ENCODE data around the gene OLA1.
A peak's percentile ranks its signal among the peaks of the same experiment; 100 is the strongest.

Gene OLA1

DNA sequence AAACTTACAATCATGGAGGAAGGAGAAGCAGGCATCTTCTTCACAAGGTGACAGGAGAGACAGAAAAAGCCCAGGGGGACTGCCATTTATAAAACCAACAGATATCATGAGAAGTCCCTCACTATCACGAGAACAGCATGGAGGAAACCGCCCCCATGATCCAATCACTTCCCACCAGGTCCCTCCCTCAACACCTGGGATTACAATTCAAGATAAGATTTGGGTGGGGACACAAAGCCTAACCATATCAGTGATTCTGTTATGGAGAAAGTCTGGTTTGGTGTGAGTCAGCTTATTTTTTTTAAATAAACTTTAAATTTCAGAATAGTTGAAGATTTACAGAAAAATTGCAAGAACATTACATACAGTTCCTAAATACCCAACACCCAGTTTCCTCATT is 198.4 kb downstream of the OLA1 start:
- peaks cover 2% of the 10 kb centered on the region for H3K9me3 Mint-ChIP-seq
- H3K36me3 Mint-ChIP-seq = peaks cover 4% of the 10 kb centered on the region
- DNase-seq (ENCODE audit: low spot score in 2 of 2) (no peak), ATAC-seq (ENCODE audit: low read depth) (no peak)
- H3K4me1 Mint-ChIP-seq = peaks cover 2% of the 10 kb centered on the region
- H3K27me3 Mint-ChIP-seq = peaks cover 6% of the 10 kb centered on the region
- H3K4me3 Mint-ChIP-seq = no peak overlapping the region
- no peak overlapping the region for H3K27ac Mint-ChIP-seq

- H3K4me1 Mint-ChIP-seq = peaks cover 5% of the 10 kb centered on the region
- H3K4me3 Mint-ChIP-seq = no peak overlapping the region
- peaks cover 6% of the 10 kb centered on the region for H3K27me3 Mint-ChIP-seq
Observed at GRCh38 chr2:174048243-174048642, 200.1 kb downstream of the OLA1 start.

GRCh38 chr2:174047746-174048145 is 200.6 kb downstream of the OLA1 start:
- Mint-ChIP-seq H3K27ac (no peak overlapping the region), H3K9me3 (peaks cover 2% of the 10 kb centered on the region), H3K4me1 (peaks cover 5% of the 10 kb centered on the region), H3K27me3 (peaks cover 6% of the 10 kb centered on the region), H3K36me3 (peaks cover 2% of the 10 kb centered on the region), H3K4me3 (no peak overlapping the region)
- DNase-seq (ENCODE audit: low spot score in 2 of 2) (no peak), ATAC-seq (ENCODE audit: low read depth) (no peak)

More at GRCh38 chr2:174048243-174048642, 200.1 kb downstream of the OLA1 start:
- ATAC-seq (ENCODE audit: low read depth) (peak; percentile 47), DNase-seq (ENCODE audit: low spot score in 2 of 2) (no peak)
- peaks cover 2% of the 10 kb centered on the region for H3K36me3 Mint-ChIP-seq
- H3K27ac Mint-ChIP-seq = no peak overlapping the region
- peaks cover 2% of the 10 kb centered on the region for H3K9me3 Mint-ChIP-seq

DNA sequence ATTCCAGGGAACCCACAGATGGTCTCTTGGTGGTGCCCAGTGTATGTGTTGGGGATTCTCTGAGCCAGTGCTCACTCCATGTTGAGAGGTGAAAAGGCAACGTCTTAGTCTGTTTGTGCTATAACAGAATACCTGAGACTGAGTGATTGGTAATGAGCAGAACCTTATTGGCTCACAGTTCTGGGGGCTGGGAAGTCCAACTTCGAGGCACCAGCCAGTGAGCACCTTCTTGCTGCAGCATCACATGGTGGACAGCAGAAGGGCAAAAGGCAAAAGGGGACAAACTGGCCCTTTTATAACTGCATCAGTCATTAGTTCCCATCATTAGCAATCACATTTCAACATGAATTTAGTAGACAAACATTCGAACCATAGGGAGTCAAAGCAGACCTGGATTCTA is 202.2 kb downstream of the OLA1 start:
- H3K27me3 Mint-ChIP-seq = peaks cover 6% of the 10 kb centered on the region
- peaks cover 5% of the 10 kb centered on the region for H3K4me1 Mint-ChIP-seq
- H3K4me3 Mint-ChIP-seq = no peak overlapping the region
- H3K27ac Mint-ChIP-seq = no peak overlapping the region
- ATAC-seq (ENCODE audit: low read depth) = no peak
- H3K9me3 Mint-ChIP-seq = peaks cover 2% of the 10 kb centered on the region
- H3K36me3 Mint-ChIP-seq = peaks cover 2% of the 10 kb centered on the region
- no peak for DNase-seq (ENCODE audit: low spot score in 2 of 2)

DNA sequence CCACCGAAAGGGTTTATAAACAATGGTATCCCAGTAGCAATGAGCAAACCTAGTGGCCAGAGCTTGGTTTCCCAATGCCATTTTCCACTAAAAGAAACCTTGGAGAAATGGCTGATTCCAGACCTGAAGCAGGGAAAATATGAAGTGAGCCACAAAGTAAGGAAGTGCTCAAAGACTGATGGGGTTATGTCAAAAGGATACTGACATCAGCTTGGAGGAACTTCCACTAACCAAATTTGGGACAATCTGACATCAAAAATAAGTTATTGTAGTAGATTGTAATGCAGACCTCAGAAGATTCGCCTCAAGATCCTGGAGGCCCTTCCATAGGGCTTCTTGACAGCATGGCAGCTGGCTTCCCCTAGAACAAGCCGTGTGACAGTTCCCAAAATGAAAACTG is 203.8 kb downstream of the OLA1 start:
- ATAC-seq (ENCODE audit: low read depth) (no peak), DNase-seq (ENCODE audit: low spot score in 2 of 2) (no peak)
- peaks cover 6% of the 10 kb centered on the region for H3K27me3 Mint-ChIP-seq
- peaks cover 9% of the 10 kb centered on the region for H3K4me1 Mint-ChIP-seq
- H3K36me3 Mint-ChIP-seq = peaks cover 2% of the 10 kb centered on the region
- peaks cover 2% of the 10 kb centered on the region for H3K9me3 Mint-ChIP-seq
- H3K4me3 Mint-ChIP-seq = no peak overlapping the region
- no peak overlapping the region for H3K27ac Mint-ChIP-seq

GRCh38 chr2:174040417-174040701 is 208.0 kb downstream of the OLA1 start:
- Mint-ChIP-seq H3K36me3 (no peaks in the 10 kb centered on the region), H3K27ac (no peak overlapping the region), H3K4me3 (no peak overlapping the region), H3K27me3 (peaks cover 2% of the 10 kb centered on the region), H3K9me3 (no peaks in the 10 kb centered on the region), H3K4me1 (peaks cover 20% of the 10 kb centered on the region)
- ATAC-seq (ENCODE audit: low read depth) (no peak), DNase-seq (ENCODE audit: low spot score in 2 of 2) (no peak)

DNA sequence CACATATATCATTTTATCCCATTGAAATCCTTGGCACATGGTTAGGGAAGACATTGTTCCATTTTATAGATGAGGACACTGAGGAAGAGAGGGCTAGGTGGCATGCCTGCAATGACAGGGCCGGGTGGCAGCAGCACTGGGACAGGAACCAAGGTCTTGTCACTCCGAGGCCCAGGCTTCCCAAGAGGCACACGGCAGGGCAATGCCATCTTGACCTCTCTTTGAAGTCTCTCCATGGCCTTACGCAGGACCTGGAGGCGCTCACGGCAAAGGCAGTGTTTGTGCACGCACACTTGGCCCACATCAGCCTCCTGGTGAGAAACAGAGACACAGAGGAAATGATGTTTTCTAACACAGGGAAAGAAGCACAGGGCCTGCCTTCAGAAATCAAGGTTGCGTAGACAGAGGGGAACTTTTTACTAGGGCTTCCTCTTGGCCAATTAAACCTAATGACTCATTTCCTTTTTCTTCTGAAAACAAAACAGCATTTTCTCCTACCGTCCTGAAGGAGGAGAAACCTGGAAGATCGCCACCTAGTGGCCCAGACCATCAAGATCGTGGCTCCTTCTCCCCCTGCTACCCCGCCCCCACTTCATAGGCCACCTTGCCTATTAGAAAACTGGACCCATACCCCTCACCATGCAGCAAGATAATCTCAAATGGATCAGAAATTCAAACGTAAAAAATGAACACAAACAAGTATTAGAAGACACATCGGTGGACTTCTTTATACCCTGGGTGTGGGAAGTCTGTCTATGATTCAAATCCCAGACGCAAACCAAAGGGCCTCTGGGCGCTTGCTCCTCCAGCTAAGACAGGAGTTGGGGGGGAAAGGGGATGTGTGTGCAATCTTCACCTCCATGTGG is 208.5 kb downstream of the OLA1 start:
- ATAC-seq (ENCODE audit: low read depth) (peak; percentile 93), DNase-seq (ENCODE audit: low spot score in 2 of 2) (peak; percentile 80 to 83)
- Mint-ChIP-seq H3K4me1 (peaks cover 17% of the 10 kb centered on the region), H3K9me3 (no peaks in the 10 kb centered on the region), H3K36me3 (no peaks in the 10 kb centered on the region), H3K27me3 (peaks cover 2% of the 10 kb centered on the region), H3K27ac (peak overlapping the region; percentile 93), H3K4me3 (peak overlapping the region; percentile 64)

- ATAC-seq (ENCODE audit: low read depth) = no peak
Observed at GRCh38 chr2:174038462-174038861, 209.9 kb downstream of the OLA1 start.

GRCh38 chr2:174036825-174037224 is 211.5 kb downstream of the OLA1 start:
- Mint-ChIP-seq H3K9me3 (no peaks in the 10 kb centered on the region), H3K4me3 (no peak overlapping the region), H3K4me1 (peaks cover 26% of the 10 kb centered on the region), H3K36me3 (no peaks in the 10 kb centered on the region), H3K27me3 (no peaks in the 10 kb centered on the region), H3K27ac (no peak overlapping the region)
- ATAC-seq (ENCODE audit: low read depth) = no peak
- DNase-seq (ENCODE audit: low spot score in 2 of 2) = no peak

More at GRCh38 chr2:174038462-174038861, 209.9 kb downstream of the OLA1 start:
- DNase-seq (ENCODE audit: low spot score in 2 of 2) = no peak
- H3K4me1 Mint-ChIP-seq = peaks cover 19% of the 10 kb centered on the region
- H3K27me3 Mint-ChIP-seq = peaks cover 2% of the 10 kb centered on the region
- no peaks in the 10 kb centered on the region for H3K9me3 Mint-ChIP-seq
- H3K36me3 Mint-ChIP-seq = no peaks in the 10 kb centered on the region
- H3K4me3 Mint-ChIP-seq = peak overlapping the region; percentile 32
- H3K27ac Mint-ChIP-seq = peak overlapping the region; percentile 93

DNA sequence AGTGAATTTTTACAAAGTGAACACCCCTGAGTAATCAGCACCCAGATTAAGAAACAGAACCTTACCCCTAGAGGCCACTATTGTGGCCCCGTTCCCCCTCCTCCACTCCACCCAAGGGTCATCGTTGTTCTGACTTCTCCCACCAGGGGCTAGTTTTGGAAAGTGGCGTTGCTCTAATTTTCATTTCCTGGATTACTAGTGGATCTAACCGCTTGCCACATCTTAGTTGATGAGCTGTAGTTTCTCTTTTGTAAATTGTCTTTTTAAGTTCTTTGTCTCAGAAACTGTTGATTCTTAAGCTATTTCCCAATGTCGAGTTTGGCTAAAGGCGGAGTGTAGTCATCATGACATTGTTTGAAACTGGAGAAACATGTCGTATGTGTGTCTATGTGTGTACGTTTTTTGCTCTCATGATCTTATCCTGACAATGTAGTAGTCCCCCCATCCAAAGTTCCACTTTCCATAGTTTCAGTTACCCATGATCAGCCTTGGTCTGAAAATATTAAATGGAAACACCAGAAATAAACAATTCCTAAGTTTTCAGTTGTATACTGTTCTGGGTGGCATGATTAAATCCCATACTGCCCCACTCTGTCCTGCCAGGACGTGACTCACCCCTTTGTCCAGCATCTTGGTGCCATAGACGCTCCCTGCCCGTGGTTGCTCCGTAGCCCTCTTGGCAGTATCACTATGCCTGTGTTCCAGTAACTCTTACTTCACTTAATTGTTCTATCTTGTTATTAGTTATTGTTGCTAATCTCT is 212.2 kb downstream of the OLA1 start:
- H3K9me3 Mint-ChIP-seq = no peaks in the 10 kb centered on the region
- H3K4me3 Mint-ChIP-seq = no peak overlapping the region
- ATAC-seq (ENCODE audit: low read depth) (no peak), DNase-seq (ENCODE audit: low spot score in 2 of 2) (no peak)
- H3K36me3 Mint-ChIP-seq = no peaks in the 10 kb centered on the region
- H3K27ac Mint-ChIP-seq = no peak overlapping the region
- peaks cover 32% of the 10 kb centered on the region for H3K4me1 Mint-ChIP-seq
- H3K27me3 Mint-ChIP-seq = no peaks in the 10 kb centered on the region

- DNase-seq (ENCODE audit: low spot score in 2 of 2) (no peak), ATAC-seq (ENCODE audit: low read depth) (no peak)
- H3K4me1 Mint-ChIP-seq = peaks cover 37% of the 10 kb centered on the region
- H3K36me3 Mint-ChIP-seq = no peaks in the 10 kb centered on the region
- H3K4me3 Mint-ChIP-seq = no peak overlapping the region
- no peaks in the 10 kb centered on the region for H3K27me3 Mint-ChIP-seq
- H3K9me3 Mint-ChIP-seq = no peaks in the 10 kb centered on the region
- no peak overlapping the region for H3K27ac Mint-ChIP-seq
Observed at GRCh38 chr2:174035117-174035635, 213.2 kb downstream of the OLA1 start.

DNA sequence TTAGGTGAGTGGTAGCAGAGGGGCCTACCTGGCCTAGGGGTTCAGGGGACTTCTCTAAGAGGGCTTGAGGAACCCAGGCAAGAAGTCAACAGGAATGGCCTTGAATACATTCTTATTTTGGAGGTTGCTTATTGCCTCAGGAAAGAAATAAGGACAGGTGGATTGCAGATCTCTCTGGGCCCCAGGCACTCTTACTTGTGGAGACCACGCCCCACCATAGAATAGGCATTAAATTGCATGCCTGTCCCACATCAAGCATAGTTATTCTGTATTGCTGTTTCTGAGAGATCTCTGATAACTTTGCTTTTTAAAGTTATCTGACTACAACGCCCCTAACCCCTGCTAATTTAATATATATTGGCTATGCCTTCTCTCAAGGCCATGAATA is 215.2 kb downstream of the OLA1 start:
- Mint-ChIP-seq H3K4me3 (no peak overlapping the region), H3K36me3 (no peaks in the 10 kb centered on the region), H3K4me1 (peaks cover 29% of the 10 kb centered on the region), H3K9me3 (no peaks in the 10 kb centered on the region), H3K27me3 (no peaks in the 10 kb centered on the region), H3K27ac (peak overlapping the region; percentile 90)
- DNase-seq (ENCODE audit: low spot score in 2 of 2) (no peak), ATAC-seq (ENCODE audit: low read depth) (no peak)

DNA sequence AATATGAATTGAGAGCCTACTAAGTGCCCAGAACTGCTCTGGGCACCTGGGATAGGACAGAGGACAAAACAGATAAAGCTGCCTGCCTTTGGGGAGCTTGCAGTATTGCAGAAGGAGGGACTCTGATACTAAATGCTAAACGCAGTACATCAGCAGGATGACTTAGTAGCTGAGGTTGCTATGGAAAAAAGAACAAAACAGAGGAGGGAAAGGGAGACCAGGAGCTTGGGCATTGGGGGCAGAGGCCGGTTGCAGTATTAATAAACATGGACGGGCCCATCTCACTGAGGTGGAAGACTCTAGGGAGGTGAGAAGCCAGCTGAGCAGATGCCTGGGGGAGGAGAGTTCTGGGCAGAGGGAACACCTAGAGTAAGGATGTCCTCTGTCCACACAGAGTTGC is 217.1 kb downstream of the OLA1 start:
- H3K4me1 Mint-ChIP-seq = peaks cover 27% of the 10 kb centered on the region
- H3K9me3 Mint-ChIP-seq = no peaks in the 10 kb centered on the region
- ATAC-seq (ENCODE audit: low read depth) (no peak), DNase-seq (ENCODE audit: low spot score in 2 of 2) (no peak)
- no peaks in the 10 kb centered on the region for H3K36me3 Mint-ChIP-seq
- no peak overlapping the region for H3K27ac Mint-ChIP-seq
- H3K27me3 Mint-ChIP-seq = no peaks in the 10 kb centered on the region
- no peak overlapping the region for H3K4me3 Mint-ChIP-seq

DNA sequence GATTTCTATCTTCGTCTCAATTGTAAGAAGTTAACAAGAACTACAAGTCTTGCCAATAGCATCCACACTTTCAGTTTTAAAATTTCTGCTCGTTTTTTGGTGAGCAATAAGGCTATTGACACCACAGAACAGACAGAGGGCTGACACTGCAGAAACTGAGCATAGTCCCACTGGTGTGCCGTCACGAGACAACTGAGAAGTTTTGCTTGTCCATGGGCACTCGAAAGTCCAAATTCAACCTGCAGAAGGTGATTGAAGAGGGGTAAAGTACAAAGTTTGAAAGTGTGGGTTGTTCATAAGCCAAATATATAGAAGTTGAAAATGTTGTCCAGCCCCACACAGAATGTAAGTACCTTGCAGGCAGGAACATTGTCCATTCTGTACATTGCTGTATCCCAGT is 219.4 kb downstream of the OLA1 start:
- no peaks in the 10 kb centered on the region for H3K36me3 Mint-ChIP-seq
- ATAC-seq (ENCODE audit: low read depth) (no peak), DNase-seq (ENCODE audit: low spot score in 2 of 2) (no peak)
- no peaks in the 10 kb centered on the region for H3K27me3 Mint-ChIP-seq
- H3K4me1 Mint-ChIP-seq = peaks cover 24% of the 10 kb centered on the region
- H3K4me3 Mint-ChIP-seq = no peak overlapping the region
- H3K27ac Mint-ChIP-seq = no peak overlapping the region
- H3K9me3 Mint-ChIP-seq = no peaks in the 10 kb centered on the region
